NCI-H2171 treated with DMSO at 0.1 percent for 48 hours (cell line): ENCODE measurements around the gene PDPN.

Source experiments
- DNase-seq: peaks from one replicate; lab custom pipeline; 2025; lab: John Stamatoyannopoulos, UW

The PDPN gene

GRCh38 chr1:13577846-13578245, 5.8 kb upstream of the PDPN start:
- DNase-seq, result no peak

- DNase-seq, result no peak
Measured at GRCh38 chr1:13581446-13581845, 2.2 kb upstream of the PDPN start.

- no peak for DNase-seq
Measured at GRCh38 chr1:13582713-13583443, 754 bp upstream of the PDPN start.

- peak; percentile 65 for DNase-seq
Measured at GRCh38 chr1:13583966-13584791, 547 bp downstream of the PDPN start.

GRCh38 chr1:13584876-13585611, 1.4 kb downstream of the PDPN start:
- no peak for DNase-seq

- no peak for DNase-seq
Measured at GRCh38 chr1:13585612-13585991, 2.0 kb downstream of the PDPN start.

- no peak for DNase-seq
Measured at GRCh38 chr1:13586001-13586400, 2.4 kb downstream of the PDPN start.

GRCh38 chr1:13587256-13588030, 3.8 kb downstream of the PDPN start:
- DNase-seq, result no peak

- no peak for DNase-seq
Measured at GRCh38 chr1:13588946-13589796, 5.5 kb downstream of the PDPN start.

- no peak for DNase-seq
Measured at GRCh38 chr1:13590486-13590885, 6.9 kb downstream of the PDPN start.

- DNase-seq, result no peak
Measured at GRCh38 chr1:13593511-13594131, 10.0 kb downstream of the PDPN start.

GRCh38 chr1:13595411-13595810, 11.8 kb downstream of the PDPN start:
- DNase-seq, result no peak

GRCh38 chr1:13597166-13597565, 13.5 kb downstream of the PDPN start:
- no peak for DNase-seq

GRCh38 chr1:13600762-13601453, 17.3 kb downstream of the PDPN start:
- no peak for DNase-seq

GRCh38 chr1:13604176-13604575, 20.5 kb downstream of the PDPN start:
- no peak for DNase-seq

- no peak for DNase-seq
Measured at GRCh38 chr1:13604721-13605120, 21.1 kb downstream of the PDPN start.

GRCh38 chr1:13605159-13605558, 21.5 kb downstream of the PDPN start:
- no peak for DNase-seq

GRCh38 chr1:13607002-13607401, 23.4 kb downstream of the PDPN start:
- DNase-seq, result no peak

GRCh38 chr1:13616234-13616633, 32.6 kb downstream of the PDPN start:
- no peak for DNase-seq

GRCh38 chr1:13617108-13617507, 33.5 kb downstream of the PDPN start:
- no peak for DNase-seq
